Colonic mucosa (tissue), 4 donors: ENCODE data around the gene NMRAL1. TPM values are rescaled to one million over a fixed set of nuclear protein-coding genes. Genes with fewer than 3 reads are reported as not detected.

Experiments used
- DNase-seq: peaks from one replicate; pipeline ENCODE4 v3.0.0-alpha.2; 2020
- H3K27ac ChIP-seq: fragments of 200-600 bp; one replicate; pipeline ENCODE4 v1.8.0; 2021
- H3K27me3 ChIP-seq: fragments of 200-600 bp; one replicate; pipeline ENCODE4 v1.8.0; 2021
- H3K36me3 ChIP-seq: fragments of 200-600 bp; one replicate; pipeline ENCODE4 v1.8.0; 2021
- H3K4me1 ChIP-seq: fragments of 200-600 bp; one replicate; pipeline ENCODE4 v1.8.0; 2021; ENCODE audit warnings: mild to moderate bottlenecking
- H3K4me3 ChIP-seq: fragments of 200-600 bp; one replicate; pipeline ENCODE4 v1.8.0; 2021
- H3K9ac ChIP-seq, 2 donors: one replicate each; pipeline ENCODE4 v1.7.0; 2013; ENCODE audit warnings: control low read depth in 2 of 2, low read depth in 2 of 2, low read length in 2 of 2
- H3K9me3 ChIP-seq: fragments of 200-600 bp; one replicate; pipeline ENCODE4 v1.8.0; 2021
- intact Hi-C: fragments of 100-400 bp; cut with DNase I; formaldehyde crosslinking; loops from one replicate; pipeline ENCODE4 v1.14.1; 2022
- total RNA-seq, 2 donors: library from RNA; stranded (reverse); fragmentation: NEBNext Ultra II Directional in 1 of 2; extraction: Animal tissue kit (Norgen Biotek cat#: 25700) in 1 of 2; gene quantifications; one replicate each; pipeline ENCODE4 v1.2.1, GENCODE V29; 2021
- TF ChIP-seq, protein P1 (sequence below): fragments of 200-600 bp; IDR thresholded peaks from one replicate; pipeline ENCODE4 v1.8.0; 2022; ENCODE audit warnings: antibody characterized with exemption, mild to moderate bottlenecking
- donor health status: healthy.
- donor health status: DM: no; HTN: no; CAD: no.
- donor health status: DM: no; HTN: no; CAD: no.

Gene NMRAL1
- total RNA-seq, 2 donors from 2014 or later = 25.8 to 40.2 TPM

DNA sequence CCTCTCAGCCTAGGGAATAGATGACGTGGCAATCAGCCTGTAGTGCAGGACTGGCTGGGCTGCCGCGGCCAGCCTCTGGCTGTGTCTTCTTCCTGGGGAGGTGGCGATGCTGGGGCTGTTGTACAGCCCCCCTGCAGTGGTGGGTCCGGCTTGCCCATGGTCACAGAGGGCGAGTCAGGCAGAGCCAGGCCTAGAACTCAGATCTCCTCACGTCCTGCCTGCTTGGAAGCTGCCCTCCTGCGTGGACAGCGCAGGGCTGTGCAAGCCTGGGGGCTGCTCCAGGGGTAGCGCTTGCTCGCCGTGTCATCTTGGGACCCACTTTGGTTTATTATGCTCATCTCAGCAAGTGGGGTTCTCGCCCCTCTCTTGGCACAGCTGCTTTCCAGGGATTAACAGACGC lies 19.3 kb downstream of the NMRAL1 start:
- Histone ChIP-seq H3K9me3 (no peaks in the 10 kb centered on the region), H3K4me3 (no peak overlapping the region), H3K9ac (no peak overlapping the region), H3K27ac (no peak overlapping the region), H3K27me3 (no peaks in the 10 kb centered on the region), H3K36me3 (peaks cover 8% of the 10 kb centered on the region), H3K4me1 (no peaks in the 10 kb centered on the region)
- DNase-seq = no peak
- intact Hi-C loops = no loop called here
- TF ChIP-seq, protein P1, sequence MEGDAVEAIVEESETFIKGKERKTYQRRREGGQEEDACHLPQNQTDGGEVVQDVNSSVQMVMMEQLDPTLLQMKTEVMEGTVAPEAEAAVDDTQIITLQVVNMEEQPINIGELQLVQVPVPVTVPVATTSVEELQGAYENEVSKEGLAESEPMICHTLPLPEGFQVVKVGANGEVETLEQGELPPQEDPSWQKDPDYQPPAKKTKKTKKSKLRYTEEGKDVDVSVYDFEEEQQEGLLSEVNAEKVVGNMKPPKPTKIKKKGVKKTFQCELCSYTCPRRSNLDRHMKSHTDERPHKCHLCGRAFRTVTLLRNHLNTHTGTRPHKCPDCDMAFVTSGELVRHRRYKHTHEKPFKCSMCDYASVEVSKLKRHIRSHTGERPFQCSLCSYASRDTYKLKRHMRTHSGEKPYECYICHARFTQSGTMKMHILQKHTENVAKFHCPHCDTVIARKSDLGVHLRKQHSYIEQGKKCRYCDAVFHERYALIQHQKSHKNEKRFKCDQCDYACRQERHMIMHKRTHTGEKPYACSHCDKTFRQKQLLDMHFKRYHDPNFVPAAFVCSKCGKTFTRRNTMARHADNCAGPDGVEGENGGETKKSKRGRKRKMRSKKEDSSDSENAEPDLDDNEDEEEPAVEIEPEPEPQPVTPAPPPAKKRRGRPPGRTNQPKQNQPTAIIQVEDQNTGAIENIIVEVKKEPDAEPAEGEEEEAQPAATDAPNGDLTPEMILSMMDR = no peak

DNA sequence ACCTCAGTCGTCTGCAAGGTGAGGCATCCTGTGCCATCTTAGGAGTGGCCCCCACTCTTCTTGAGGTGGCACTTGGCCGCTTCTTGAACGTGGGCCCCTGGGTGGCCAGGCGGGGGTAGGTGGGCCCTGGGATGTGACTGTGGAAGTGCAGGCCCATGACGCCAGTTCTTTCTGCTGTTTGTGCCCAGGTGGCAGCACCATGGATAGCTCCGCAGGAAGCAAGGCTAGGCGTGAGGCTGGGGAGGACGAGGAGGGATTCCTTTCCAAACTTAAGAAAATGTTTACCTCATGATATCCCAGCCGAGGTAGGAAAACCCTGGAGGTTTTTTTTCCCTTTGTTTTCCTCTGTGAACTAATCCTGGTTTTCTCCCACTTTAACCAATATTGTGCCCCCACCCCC lies 19.8 kb downstream of the NMRAL1 start:
- intact Hi-C loops = no loop called here
- Histone ChIP-seq H3K27ac (no peak overlapping the region), H3K9ac (no peak overlapping the region), H3K27me3 (no peaks in the 10 kb centered on the region), H3K4me3 (no peak overlapping the region), H3K4me1 (no peaks in the 10 kb centered on the region), H3K36me3 (peaks cover 10% of the 10 kb centered on the region), H3K9me3 (no peaks in the 10 kb centered on the region)
- DNase-seq = no peak
- TF ChIP-seq, protein P1 = no peak

DNA sequence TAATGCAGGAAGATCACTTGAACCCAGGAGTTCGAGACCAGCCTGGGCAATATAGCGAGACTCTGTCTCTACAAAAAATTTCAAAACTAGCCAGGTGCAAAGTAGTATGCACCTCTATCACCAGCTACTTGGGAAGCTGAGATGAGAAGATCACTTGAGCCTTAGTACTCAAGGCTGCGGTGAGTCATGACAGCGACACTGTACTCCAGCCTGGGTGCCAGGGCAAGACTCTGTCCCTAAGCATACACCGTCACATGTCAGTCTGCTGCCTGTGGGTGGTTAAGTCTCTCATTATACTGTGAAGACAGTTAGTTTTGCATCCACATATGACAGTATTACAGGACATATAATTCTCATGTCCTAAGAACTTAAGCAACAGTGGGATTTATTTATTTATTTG lies 21.8 kb downstream of the NMRAL1 start:
- Histone ChIP-seq H3K4me3 (no peak overlapping the region), H3K9me3 (no peaks in the 10 kb centered on the region), H3K4me1 (no peaks in the 10 kb centered on the region), H3K27ac (no peak overlapping the region), H3K36me3 (peaks cover 10% of the 10 kb centered on the region), H3K9ac (no peak overlapping the region), H3K27me3 (no peaks in the 10 kb centered on the region)
- TF ChIP-seq, protein P1 = no peak
- intact Hi-C loops = no loop called here
- DNase-seq = no peak

DNA sequence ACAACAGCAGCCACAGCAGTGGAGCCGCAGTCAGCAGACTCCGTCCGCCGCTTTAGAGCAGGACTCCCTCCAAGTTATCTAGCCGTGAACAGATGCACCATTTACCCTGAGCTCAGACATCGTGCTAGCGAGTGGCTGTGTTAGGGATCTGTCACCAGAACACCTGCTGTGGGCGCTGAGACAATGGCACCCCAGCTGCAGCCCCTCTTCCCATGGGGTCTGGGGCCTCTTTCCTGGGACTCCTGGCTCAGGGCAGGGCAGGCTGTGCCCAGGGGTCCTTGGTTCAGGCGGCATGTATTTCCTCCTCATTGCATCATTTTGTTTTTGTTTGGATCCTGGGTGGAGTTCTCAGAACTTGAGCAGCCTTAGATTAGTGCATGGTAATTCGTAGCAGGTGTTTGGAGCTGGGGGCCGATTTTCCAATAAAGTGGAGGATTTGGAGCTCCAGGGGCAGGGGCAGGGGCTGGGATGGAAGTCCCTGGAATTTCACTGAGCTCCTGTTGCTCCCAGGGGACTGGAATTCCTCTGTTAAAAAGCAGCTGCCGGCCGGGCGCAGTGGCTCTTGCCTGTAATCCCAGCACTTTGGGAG lies 23.4 kb downstream of the NMRAL1 start:
- TF ChIP-seq, protein P1 = no peak
- peaks cover 10% of the 10 kb centered on the region for H3K36me3 ChIP-seq
- DNase-seq = no peak
- intact Hi-C loops = no loop called here
- no peak overlapping the region for H3K9ac ChIP-seq
- no peak overlapping the region for H3K4me3 ChIP-seq
- no peaks in the 10 kb centered on the region for H3K9me3 ChIP-seq
- H3K27ac ChIP-seq = no peak overlapping the region
- H3K27me3 ChIP-seq = no peaks in the 10 kb centered on the region
- H3K4me1 ChIP-seq = no peaks in the 10 kb centered on the region

DNA sequence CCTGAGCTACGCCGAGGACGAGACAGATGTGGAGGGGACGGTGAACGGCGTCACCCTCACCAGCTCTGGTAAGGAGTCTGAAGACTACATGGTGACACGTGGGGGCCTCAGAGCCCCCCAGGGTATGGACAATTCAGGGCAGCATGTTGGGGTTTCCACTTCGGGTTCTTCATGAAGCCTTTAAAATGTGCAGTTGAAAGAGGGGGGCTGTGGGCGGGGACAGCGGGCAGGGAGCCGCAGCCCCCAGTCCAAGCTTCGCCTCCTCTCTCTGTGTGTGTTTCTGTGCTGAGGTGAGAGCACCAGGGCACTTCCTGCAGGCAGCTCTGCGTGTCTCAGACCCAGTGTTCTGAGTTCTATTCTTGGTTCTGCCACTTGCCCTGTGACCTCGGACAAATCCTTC lies 24.0 kb downstream of the NMRAL1 start:
- DNase-seq = no peak
- Histone ChIP-seq H3K9me3 (no peaks in the 10 kb centered on the region), H3K9ac (no peak overlapping the region), H3K27me3 (no peaks in the 10 kb centered on the region), H3K4me3 (no peak overlapping the region), H3K36me3 (peaks cover 10% of the 10 kb centered on the region), H3K27ac (no peak overlapping the region), H3K4me1 (no peaks in the 10 kb centered on the region)
- intact Hi-C loops = no loop called here
- TF ChIP-seq, protein P1 = no peak
